Activated naive CD4-positive, alpha-beta T cell treated with anti-CD3 and anti-CD28 coated beads for 36 hours (primary cell): ENCODE data around the gene TECPR2. TPM values are rescaled to one million over a fixed set of nuclear protein-coding genes. Genes with fewer than 3 reads are reported as not detected.

Experiments used
- CTCF ChIA-PET: fragments of 350-600 bp; sonication (Branson Sonifier 250); formaldehyde crosslinking; loops from one replicate; lab custom pipeline; 2021; ENCODE audit warnings: antibody characterized with exemption; lab: Charles Lee
- DNase-seq: peaks from one replicate; pipeline ENCODE4 v3.0.0-alpha.2; 2020
- H3K27ac Mint-ChIP-seq: one replicate; pipeline ENCODE4 v1.8.0; 2021; ENCODE audit warnings: mild to moderate bottlenecking, mixed read lengths
- H3K27me3 Mint-ChIP-seq: one replicate; pipeline ENCODE4 v1.8.0; 2021; ENCODE audit warnings: low read depth, mixed read lengths
- H3K36me3 Mint-ChIP-seq: one replicate; pipeline ENCODE4 v1.8.0; 2021; ENCODE audit warnings: low read depth, mixed read lengths
- H3K4me1 Mint-ChIP-seq: one replicate; pipeline ENCODE4 v1.8.0; 2021; ENCODE audit warnings: low read depth, mixed read lengths
- H3K4me3 Mint-ChIP-seq: one replicate; pipeline ENCODE4 v1.8.0; 2021; ENCODE audit warnings: mild to moderate bottlenecking, moderate library complexity, mixed read lengths
- H3K9me3 Mint-ChIP-seq: one replicate; pipeline ENCODE4 v1.8.0; 2021; ENCODE audit warnings: mixed read lengths
- intact Hi-C: fragments of 100-400 bp; cut with micrococcal nuclease; formaldehyde crosslinking; loops from one replicate; pipeline ENCODE4 v1.15.1; 2023
- total RNA-seq, 2 experiments: library from RNA; stranded (reverse); gene quantifications; one replicate each; pipeline ENCODE4 v1.2.3, GENCODE V29; 2021

The TECPR2 gene
- total RNA-seq, 2 experiments from 2014 or later = 2.3 to 3.6 TPM

GRCh38 chr14:102481791-102482238, 119.1 kb downstream of the TECPR2 start:
- H3K4me3 Mint-ChIP-seq = no peak overlapping the region

GRCh38 chr14:102484316-102484715, 121.6 kb downstream of the TECPR2 start:
- Mint-ChIP-seq H3K27me3 (no peaks in the 10 kb centered on the region), H3K9me3 (peaks cover 3% of the 10 kb centered on the region), H3K27ac (no peak overlapping the region), H3K4me3 (no peak overlapping the region), H3K4me1 (peaks cover 3% of the 10 kb centered on the region), H3K36me3 (peaks cover 8% of the 10 kb centered on the region)
- DNase-seq = no peak
- intact Hi-C loops = no loop called here
- CTCF ChIA-PET = no interaction called here

More at GRCh38 chr14:102481791-102482238, 119.1 kb downstream of the TECPR2 start:
- Mint-ChIP-seq H3K4me1 (peaks cover 3% of the 10 kb centered on the region), H3K27me3 (no peaks in the 10 kb centered on the region), H3K9me3 (peaks cover 3% of the 10 kb centered on the region), H3K36me3 (peaks cover 8% of the 10 kb centered on the region), H3K27ac (no peak overlapping the region)
- DNase-seq = no peak
- CTCF ChIA-PET = no interaction called here
- intact Hi-C loops = no loop called here

- intact Hi-C loops = no loop called here
- CTCF ChIA-PET = no interaction called here
- H3K36me3 Mint-ChIP-seq = peaks cover 8% of the 10 kb centered on the region
- H3K4me1 Mint-ChIP-seq = no peaks in the 10 kb centered on the region
- H3K27me3 Mint-ChIP-seq = no peaks in the 10 kb centered on the region
- peaks cover 3% of the 10 kb centered on the region for H3K9me3 Mint-ChIP-seq
- DNase-seq = no peak
- no peak overlapping the region for H3K27ac Mint-ChIP-seq
- H3K4me3 Mint-ChIP-seq = no peak overlapping the region
Observed at GRCh38 chr14:102485693-102486512, 123.2 kb downstream of the TECPR2 start.

GRCh38 chr14:102486513-102487203, 123.9 kb downstream of the TECPR2 start:
- Mint-ChIP-seq H3K9me3 (peaks cover 3% of the 10 kb centered on the region), H3K36me3 (peaks cover 6% of the 10 kb centered on the region), H3K4me3 (no peak overlapping the region), H3K27ac (no peak overlapping the region), H3K27me3 (no peaks in the 10 kb centered on the region), H3K4me1 (no peaks in the 10 kb centered on the region)
- DNase-seq = no peak
- intact Hi-C loops = no loop called here
- CTCF ChIA-PET = no interaction called here

- H3K27ac Mint-ChIP-seq = no peak overlapping the region
Observed at GRCh38 chr14:102487204-102487577, 124.5 kb downstream of the TECPR2 start.

GRCh38 chr14:102490456-102490855, 127.7 kb downstream of the TECPR2 start:
- Mint-ChIP-seq H3K4me3 (no peak overlapping the region), H3K27ac (no peak overlapping the region), H3K9me3 (no peaks in the 10 kb centered on the region), H3K27me3 (no peaks in the 10 kb centered on the region), H3K36me3 (no peaks in the 10 kb centered on the region), H3K4me1 (no peaks in the 10 kb centered on the region)
- DNase-seq = no peak
- intact Hi-C loops = no loop called here
- CTCF ChIA-PET = no interaction called here

More at GRCh38 chr14:102487204-102487577, 124.5 kb downstream of the TECPR2 start:
- DNase-seq = no peak
- no peaks in the 10 kb centered on the region for H3K27me3 Mint-ChIP-seq
- H3K4me1 Mint-ChIP-seq = no peaks in the 10 kb centered on the region
- CTCF ChIA-PET = no interaction called here
- H3K9me3 Mint-ChIP-seq = peaks cover 3% of the 10 kb centered on the region
- peaks cover 5% of the 10 kb centered on the region for H3K36me3 Mint-ChIP-seq
- intact Hi-C loops = no loop called here
- H3K4me3 Mint-ChIP-seq = no peak overlapping the region

- Mint-ChIP-seq H3K27ac (no peak overlapping the region), H3K4me1 (no peaks in the 10 kb centered on the region), H3K36me3 (no peaks in the 10 kb centered on the region), H3K4me3 (no peak overlapping the region), H3K9me3 (no peaks in the 10 kb centered on the region), H3K27me3 (no peaks in the 10 kb centered on the region)
- DNase-seq = no peak
- CTCF ChIA-PET = no interaction called here
- intact Hi-C loops = no loop called here
Observed at GRCh38 chr14:102491366-102491765, 128.6 kb downstream of the TECPR2 start.

GRCh38 chr14:102491786-102492530, 129.2 kb downstream of the TECPR2 start:
- DNase-seq = no peak

GRCh38 chr14:102492531-102492910, 129.8 kb downstream of the TECPR2 start:
- Mint-ChIP-seq H3K4me1 (no peaks in the 10 kb centered on the region), H3K27ac (no peak overlapping the region), H3K36me3 (no peaks in the 10 kb centered on the region), H3K4me3 (no peak overlapping the region), H3K9me3 (no peaks in the 10 kb centered on the region), H3K27me3 (no peaks in the 10 kb centered on the region)
- CTCF ChIA-PET = no interaction called here
- no peak for DNase-seq
- intact Hi-C loops = no loop called here

More at GRCh38 chr14:102491786-102492530, 129.2 kb downstream of the TECPR2 start:
- intact Hi-C loops = no loop called here
- Mint-ChIP-seq H3K9me3 (no peaks in the 10 kb centered on the region), H3K27ac (no peak overlapping the region), H3K36me3 (no peaks in the 10 kb centered on the region), H3K4me1 (no peaks in the 10 kb centered on the region), H3K27me3 (no peaks in the 10 kb centered on the region), H3K4me3 (no peak overlapping the region)
- CTCF ChIA-PET = no interaction called here

- no peak overlapping the region for H3K4me3 Mint-ChIP-seq
- H3K27me3 Mint-ChIP-seq = no peaks in the 10 kb centered on the region
- DNase-seq = no peak
- no peaks in the 10 kb centered on the region for H3K9me3 Mint-ChIP-seq
- intact Hi-C loops = no loop called here
- H3K4me1 Mint-ChIP-seq = no peaks in the 10 kb centered on the region
- CTCF ChIA-PET = interaction anchor here (0.5 kb wide), 1 partner anchor 316 kb away, joined by 3 read pairs; no protein-coding TSS in a partner anchor
- no peak overlapping the region for H3K27ac Mint-ChIP-seq
- no peaks in the 10 kb centered on the region for H3K36me3 Mint-ChIP-seq
Observed at GRCh38 chr14:102493096-102493495, 130.4 kb downstream of the TECPR2 start.

GRCh38 chr14:102493585-102493984, 130.8 kb downstream of the TECPR2 start:
- H3K27me3 Mint-ChIP-seq = no peaks in the 10 kb centered on the region
- no peak for DNase-seq
- intact Hi-C loops = no loop called here
- no peaks in the 10 kb centered on the region for H3K36me3 Mint-ChIP-seq
- CTCF ChIA-PET = interaction anchor here (0.5 kb wide), 1 partner anchor 317 kb away, joined by 3 read pairs; no protein-coding TSS in a partner anchor
- H3K27ac Mint-ChIP-seq = no peak overlapping the region
- H3K9me3 Mint-ChIP-seq = no peaks in the 10 kb centered on the region
- no peak overlapping the region for H3K4me3 Mint-ChIP-seq
- H3K4me1 Mint-ChIP-seq = no peaks in the 10 kb centered on the region
